Hepatocyte (in vitro differentiated cells): ENCODE data around the gene C9orf50. TPM values are rescaled to one million over a fixed set of nuclear protein-coding genes. Genes with fewer than 3 reads are reported as not detected.
A peak's percentile ranks its signal among the peaks of the same experiment; 100 is the strongest.
"Not testable (repeated sequence)": the region's sequence is repeated elsewhere in the genome, so short reads cannot be mapped to it uniquely, and the experiment has no call there.

Source experiments
- DNase-seq: peaks from one replicate; pipeline ENCODE4 v3.0.0-alpha.2; 2016; ENCODE audit warnings: low spot score
- H2AFZ ChIP-seq: fragments of 200-600 bp; sonication (generic); 2 replicates; pipeline ENCODE4 v1.6.0; 2016; ENCODE audit warnings: antibody characterized with exemption, mild to moderate bottlenecking
- H3K27ac ChIP-seq: fragments of 200-600 bp; sonication (generic); 2 replicates; pipeline ENCODE4 v1.5.1; 2016; ENCODE audit warnings: mild to moderate bottlenecking
- H3K27me3 ChIP-seq: fragments of 200-600 bp; sonication (generic); 2 replicates; pipeline ENCODE4 v1.6.1; 2016
- H3K36me3 ChIP-seq: fragments of 200-600 bp; sonication (generic); replicated peaks from 2 replicates; pipeline ENCODE4 v1.5.1; 2016; ENCODE audit warnings: low read depth; ENCODE audit not compliant: insufficient read depth
- H3K4me1 ChIP-seq: fragments of 200-600 bp; sonication (generic); 2 replicates; pipeline ENCODE4 v1.5.1; 2016; ENCODE audit warnings: mild to moderate bottlenecking, moderate library complexity; ENCODE audit not compliant: insufficient read depth
- H3K4me2 ChIP-seq: fragments of 200-600 bp; sonication (generic); 2 replicates; pipeline ENCODE4 v1.6.0; 2016
- H3K4me3 ChIP-seq: fragments of 200-600 bp; sonication (generic); 2 replicates; pipeline ENCODE4 v1.5.1; 2016; ENCODE audit warnings: mild to moderate bottlenecking
- H3K79me2 ChIP-seq: fragments of 200-600 bp; sonication (generic); 2 replicates; pipeline ENCODE4 v1.6.0; 2017; ENCODE audit warnings: mild to moderate bottlenecking
- H3K9me2 ChIP-seq: fragments of 200-600 bp; sonication (generic); replicated peaks from 2 replicates; pipeline ENCODE4 v1.6.0; 2017; ENCODE audit warnings: mild to moderate bottlenecking; ENCODE audit not compliant: insufficient read depth
- H3K9me3 ChIP-seq: fragments of 200-600 bp; sonication (generic); 2 replicates; pipeline ENCODE4 v1.5.1; 2016; ENCODE audit warnings: low read depth, mild to moderate bottlenecking
- H4K20me1 ChIP-seq: fragments of 200-600 bp; sonication (generic); 2 replicates; pipeline ENCODE4 v1.6.0; 2016; ENCODE audit warnings: mild to moderate bottlenecking; ENCODE audit not compliant: insufficient read depth, poor library complexity, severe bottlenecking
- EZH2 ChIP-seq: fragments of 200-600 bp; sonication (generic); IDR thresholded peaks from 2 replicates; pipeline ENCODE4 v1.6.1; 2016; ENCODE audit warnings: antibody characterized with exemption, mild to moderate bottlenecking, borderline replicate concordance
- EZH2phosphoT487 ChIP-seq: fragments of 200-600 bp; sonication (generic); IDR thresholded peaks from one replicate; pipeline ENCODE4 v1.6.1; 2018; ENCODE audit warnings: antibody characterized with exemption, mild to moderate bottlenecking, low read depth, moderate library complexity; ENCODE audit not compliant: unreplicated experiment, severe bottlenecking
- WGBS: methylation state at CpG from one replicate; pipeline ENCODE4 v1.1.6; 2016; ENCODE audit warnings: low lambda C conversion rate; ENCODE audit errors: missing lambda C conversion rate; 5-methylcytosine and 5-hydroxymethylcytosine counted together
- polyA plus RNA-seq: library from polyadenylated mRNA; unstranded; fragments of >200 nt; fragmentation: Nextera tagmentation; extraction: Ambion mirVana; gene quantifications from 2 replicates; pipeline ENCODE4 v1.2.1, GENCODE V29; 2016
- total RNA-seq: library from RNA; depleted of rRNA; stranded (reverse); fragments of >200 nt; gene quantifications from 2 replicates; pipeline ENCODE4 v1.2.3, GENCODE V29; 2014
- TF ChIP-seq, protein P1 (sequence below): fragments of 200-600 bp; sonication (generic); IDR thresholded peaks from 2 replicates; pipeline ENCODE4 v1.5.1; 2016; ENCODE audit warnings: antibody characterized with exemption, mild to moderate bottlenecking; ENCODE audit not compliant: poor library complexity

The C9orf50 gene
- total and polyA plus RNA-seq, 2 experiments from 2014 or later: not detected

DNA sequence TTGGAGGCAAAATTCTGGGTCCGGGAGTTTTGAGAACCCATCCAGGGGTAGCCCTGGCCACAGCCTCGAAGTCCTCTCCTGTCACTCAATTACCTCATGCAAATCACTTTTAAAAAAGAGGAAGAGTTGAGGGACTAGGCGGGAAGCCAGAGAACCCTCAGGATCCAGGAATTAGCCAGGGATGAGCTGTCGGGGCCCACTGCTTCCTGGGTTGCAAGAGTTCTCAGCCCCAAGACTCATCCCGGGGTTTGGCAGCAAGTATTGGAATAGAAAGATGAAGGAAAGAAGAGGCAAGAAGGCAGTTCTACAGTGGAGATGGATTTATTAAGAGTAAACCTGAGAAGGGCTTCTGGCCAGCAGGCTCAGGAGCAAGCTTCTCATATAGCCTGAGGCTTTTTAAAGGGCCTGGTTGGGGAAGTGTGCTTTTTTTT is 25.6 kb downstream of the C9orf50 start:
- no peaks in the 10 kb centered on the region for H3K9me3 ChIP-seq
- no peaks in the 10 kb centered on the region for H3K79me2 ChIP-seq
- H3K4me1 ChIP-seq: peaks cover 24% of the 10 kb centered on the region
- DNase-seq: no peak
- no peaks in the 10 kb centered on the region for H3K27me3 ChIP-seq
- H3K4me3 ChIP-seq: no peak overlapping the region
- 86% methylated on average over 5 of the region's 5 CpGs for WGBS
- H3K9me2 ChIP-seq: no peaks in the 10 kb centered on the region
- H3K4me2 ChIP-seq: no peak overlapping the region
- no peak overlapping the region for H2AFZ ChIP-seq
- H3K27ac ChIP-seq: peak overlapping the region; percentile 0
- H3K36me3 ChIP-seq: no peaks in the 10 kb centered on the region
- H4K20me1 ChIP-seq: no peaks in the 10 kb centered on the region
- TF ChIP-seq EZH2phosphoT487 (no peak), EZH2 (no peak)
- TF ChIP-seq, protein P1, sequence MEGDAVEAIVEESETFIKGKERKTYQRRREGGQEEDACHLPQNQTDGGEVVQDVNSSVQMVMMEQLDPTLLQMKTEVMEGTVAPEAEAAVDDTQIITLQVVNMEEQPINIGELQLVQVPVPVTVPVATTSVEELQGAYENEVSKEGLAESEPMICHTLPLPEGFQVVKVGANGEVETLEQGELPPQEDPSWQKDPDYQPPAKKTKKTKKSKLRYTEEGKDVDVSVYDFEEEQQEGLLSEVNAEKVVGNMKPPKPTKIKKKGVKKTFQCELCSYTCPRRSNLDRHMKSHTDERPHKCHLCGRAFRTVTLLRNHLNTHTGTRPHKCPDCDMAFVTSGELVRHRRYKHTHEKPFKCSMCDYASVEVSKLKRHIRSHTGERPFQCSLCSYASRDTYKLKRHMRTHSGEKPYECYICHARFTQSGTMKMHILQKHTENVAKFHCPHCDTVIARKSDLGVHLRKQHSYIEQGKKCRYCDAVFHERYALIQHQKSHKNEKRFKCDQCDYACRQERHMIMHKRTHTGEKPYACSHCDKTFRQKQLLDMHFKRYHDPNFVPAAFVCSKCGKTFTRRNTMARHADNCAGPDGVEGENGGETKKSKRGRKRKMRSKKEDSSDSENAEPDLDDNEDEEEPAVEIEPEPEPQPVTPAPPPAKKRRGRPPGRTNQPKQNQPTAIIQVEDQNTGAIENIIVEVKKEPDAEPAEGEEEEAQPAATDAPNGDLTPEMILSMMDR: no peak

DNA sequence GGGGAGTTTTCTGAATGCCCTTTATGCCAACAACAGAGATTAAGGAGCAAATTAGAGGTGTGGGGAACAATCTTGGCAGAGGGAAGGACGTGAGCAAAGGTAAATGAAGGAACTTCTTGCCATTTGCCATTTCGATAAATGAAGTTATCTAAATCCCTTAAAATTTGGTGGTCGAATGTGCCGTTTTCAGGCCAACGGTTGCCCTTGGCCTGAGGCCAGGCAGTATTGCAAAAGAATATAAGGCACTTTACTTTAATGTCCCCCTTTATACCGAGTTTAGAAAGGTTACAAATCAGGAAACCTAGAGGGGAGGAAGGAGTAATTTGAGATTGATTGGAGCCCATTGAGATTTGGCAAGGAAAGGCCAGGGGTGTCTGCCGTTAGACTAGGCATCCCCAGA is 26.3 kb downstream of the C9orf50 start:
- H3K9me3 ChIP-seq: no peaks in the 10 kb centered on the region
- H3K36me3 ChIP-seq: no peaks in the 10 kb centered on the region
- H3K4me2 ChIP-seq: no peak overlapping the region
- H2AFZ ChIP-seq: no peak overlapping the region
- H3K4me1 ChIP-seq: peaks cover 24% of the 10 kb centered on the region
- H4K20me1 ChIP-seq: no peaks in the 10 kb centered on the region
- H3K27me3 ChIP-seq: no peaks in the 10 kb centered on the region
- H3K9me2 ChIP-seq: no peaks in the 10 kb centered on the region
- TF ChIP-seq EZH2phosphoT487: no peak
- TF ChIP-seq, protein P1: no peak
- no peak for TF ChIP-seq EZH2
- H3K27ac ChIP-seq: no peak overlapping the region
- H3K4me3 ChIP-seq: no peak overlapping the region
- no peaks in the 10 kb centered on the region for H3K79me2 ChIP-seq
- no peak for DNase-seq
- 92% methylated on average over 7 of the region's 7 CpGs for WGBS

- H4K20me1 ChIP-seq, H3K4me2 ChIP-seq, H3K27me3 ChIP-seq, H3K27ac ChIP-seq, H3K36me3 ChIP-seq, H3K79me2 ChIP-seq, H3K4me3 ChIP-seq, H3K9me3 ChIP-seq, H2AFZ ChIP-seq, DNase-seq, H3K9me2 ChIP-seq: not testable (repeated sequence)
- H3K4me1 ChIP-seq: peaks cover 18% of the 10 kb centered on the region
- WGBS: 84% methylated on average over 10 of the region's 10 CpGs
These were observed 28.1 kb downstream of the C9orf50 start for GRCh38 chr9:129592790-129593189.

DNA sequence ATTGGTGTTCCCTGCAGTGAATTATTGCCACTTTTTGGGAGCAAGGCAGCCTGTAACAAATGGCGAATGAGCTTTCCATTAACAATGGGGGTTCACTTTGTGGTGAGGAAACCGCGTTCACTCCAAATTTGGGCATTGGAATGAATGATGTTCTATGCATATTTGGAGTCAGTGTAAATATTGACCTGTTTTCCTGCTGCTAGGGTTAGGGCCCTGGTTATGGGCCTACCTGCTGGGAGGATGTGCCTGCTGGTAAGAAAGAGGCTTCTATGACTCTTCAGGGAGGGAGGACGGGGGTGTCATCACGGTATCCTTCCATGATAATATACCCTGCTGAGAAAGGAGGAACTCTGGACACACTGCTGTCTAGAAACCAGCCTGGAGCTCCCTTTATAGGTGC is 29.0 kb downstream of the C9orf50 start:
- no peaks in the 10 kb centered on the region for H4K20me1 ChIP-seq
- no peaks in the 10 kb centered on the region for H3K9me2 ChIP-seq
- H3K27me3 ChIP-seq: no peaks in the 10 kb centered on the region
- H3K4me2 ChIP-seq: no peak overlapping the region
- no peak overlapping the region for H2AFZ ChIP-seq
- no peak for DNase-seq
- peaks cover 17% of the 10 kb centered on the region for H3K4me1 ChIP-seq
- H3K9me3 ChIP-seq: no peaks in the 10 kb centered on the region
- 60% methylated on average over 5 of the region's 5 CpGs for WGBS
- TF ChIP-seq EZH2: no peak
- TF ChIP-seq, protein P1: no peak
- no peak for TF ChIP-seq EZH2phosphoT487
- no peaks in the 10 kb centered on the region for H3K79me2 ChIP-seq
- H3K4me3 ChIP-seq: no peak overlapping the region
- H3K36me3 ChIP-seq: no peaks in the 10 kb centered on the region
- no peak overlapping the region for H3K27ac ChIP-seq
